Naive thymus-derived CD4-positive, alpha-beta T cell (primary cell): Measurements from ENCODE around the gene RFX8. TPM values are rescaled to one million over a fixed set of nuclear protein-coding genes. Genes with fewer than 3 reads are reported as not detected.

Source experiments
- ATAC-seq: fragments of 150-1000 bp; cut with Tn5 transposase; 2 replicates; pipeline ENCODE4 v1.10.0; 2021; ENCODE audit warnings: mild to moderate bottlenecking, moderate library complexity
- CTCF ChIA-PET: fragments of 350-600 bp; sonication (Branson Sonifier 250); formaldehyde crosslinking; loops from one replicate; lab custom pipeline; 2021; ENCODE audit warnings: antibody characterized with exemption; lab: Charles Lee
- POLR2A ChIA-PET: fragments of 350-600 bp; sonication (Branson Sonifier 250); formaldehyde crosslinking; loops from one replicate; lab custom pipeline; 2021; ENCODE audit warnings: antibody characterized with exemption, inconsistent platforms; lab: Charles Lee
- DNase-seq, 9 donors: peaks; one replicate each; pipeline versions ENCODE4 v3.0.0 to v3.0.0-alpha.2; 2020 to 2022; ENCODE audit warnings: mixed read lengths in 1 of 9
- H3K27ac ChIP-seq: one replicate; pipeline ENCODE4 v1.7.0; 2013; ENCODE audit warnings: mild to moderate bottlenecking, low read depth, low read length, moderate library complexity
- H3K27me3 ChIP-seq, 2 donors: one replicate each; pipeline ENCODE4 v1.7.0; 2013; ENCODE audit warnings: low read length in 2 of 2, mild to moderate bottlenecking in 2 of 2, moderate library complexity in 2 of 2; ENCODE audit not compliant: control insufficient read depth in 2 of 2, insufficient read depth in 2 of 2
- H3K36me3 ChIP-seq, 3 experiments: 1 replicate in 2 of 3; 2 replicates in 1 of 3; pipeline ENCODE4 v1.7.0; 2013; ENCODE audit warnings: low read length in 3 of 3, mild to moderate bottlenecking in 3 of 3, moderate library complexity in 1 of 3; ENCODE audit not compliant: insufficient read depth in 3 of 3, control insufficient read depth in 2 of 3
- H3K4me1 ChIP-seq, 2 donors: one replicate each; pipeline ENCODE4 v1.7.0; 2013; ENCODE audit warnings: low read length in 2 of 2, mild to moderate bottlenecking in 2 of 2, moderate library complexity in 1 of 2; ENCODE audit not compliant: control insufficient read depth in 2 of 2, insufficient read depth in 2 of 2
- H3K4me3 ChIP-seq: 2 replicates; pipeline ENCODE4 v1.7.0; 2013; ENCODE audit warnings: mild to moderate bottlenecking, low read length
- H3K9me3 ChIP-seq, 3 experiments: 1 replicate in 2 of 3; 2 replicates in 1 of 3; pipeline ENCODE4 v1.7.0; 2013; ENCODE audit warnings: low read length in 3 of 3; ENCODE audit not compliant: control insufficient read depth in 2 of 3
- H3K27ac Mint-ChIP-seq, 9 donors: one replicate each; pipeline ENCODE4 v1.8.0; 2020 to 2022; ENCODE audit warnings: mixed read lengths in 9 of 9, mild to moderate bottlenecking in 8 of 9, moderate library complexity in 5 of 9, inconsistent platforms in 2 of 9
- H3K27me3 Mint-ChIP-seq, 5 donors: one replicate each; pipeline ENCODE4 v1.8.0; 2021 to 2022; ENCODE audit warnings: mixed read lengths in 5 of 5, mild to moderate bottlenecking in 1 of 5
- H3K36me3 Mint-ChIP-seq, 5 donors: one replicate each; pipeline ENCODE4 v1.8.0; 2020 to 2022; ENCODE audit warnings: mixed read lengths in 5 of 5, mild to moderate bottlenecking in 3 of 5, inconsistent platforms in 1 of 5
- H3K4me1 Mint-ChIP-seq, 7 donors: one replicate each; pipeline ENCODE4 v1.8.0; 2020 to 2022; ENCODE audit warnings: mixed read lengths in 7 of 7, mild to moderate bottlenecking in 3 of 7, inconsistent platforms in 1 of 7
- H3K4me3 Mint-ChIP-seq, 10 donors: one replicate each; pipeline ENCODE4 v1.8.0; 2020 to 2022; ENCODE audit warnings: mild to moderate bottlenecking in 10 of 10, mixed read lengths in 10 of 10, moderate library complexity in 6 of 10, inconsistent platforms in 2 of 10
- H3K9me3 Mint-ChIP-seq, 11 donors: one replicate each; pipeline ENCODE4 v1.8.0; 2020 to 2022; ENCODE audit warnings: mixed read lengths in 11 of 11, mild to moderate bottlenecking in 4 of 11, inconsistent platforms in 1 of 11, moderate library complexity in 1 of 11
- intact Hi-C, 2 donors: fragments of 100-400 bp; cut with micrococcal nuclease; formaldehyde crosslinking; loops; one replicate each; pipeline ENCODE4 v1.15.1; 2023
- polyA plus RNA-seq, 2 donors: library from polyadenylated mRNA; unstranded; fragments of 300-500 nt; fragmentation: Illumina TruSeq; gene quantifications; one replicate each; pipeline ENCODE4 v1.2.3, GENCODE V29; 2021
- total RNA-seq, 6 experiments: library from RNA in 5 of 6; stranded (reverse) in 5 of 6; gene quantifications; 1 replicate in 5 of 6; 2 replicates in 1 of 6; pipeline ENCODE4 v1.2.3 and lab custom pipeline; 2021 to 2026

The RFX8 gene
- total and polyA plus RNA-seq, 7 experiments from 2014 or later = 0.24 to 2.0 (median 0.88) TPM; not detected in 3

DNA sequence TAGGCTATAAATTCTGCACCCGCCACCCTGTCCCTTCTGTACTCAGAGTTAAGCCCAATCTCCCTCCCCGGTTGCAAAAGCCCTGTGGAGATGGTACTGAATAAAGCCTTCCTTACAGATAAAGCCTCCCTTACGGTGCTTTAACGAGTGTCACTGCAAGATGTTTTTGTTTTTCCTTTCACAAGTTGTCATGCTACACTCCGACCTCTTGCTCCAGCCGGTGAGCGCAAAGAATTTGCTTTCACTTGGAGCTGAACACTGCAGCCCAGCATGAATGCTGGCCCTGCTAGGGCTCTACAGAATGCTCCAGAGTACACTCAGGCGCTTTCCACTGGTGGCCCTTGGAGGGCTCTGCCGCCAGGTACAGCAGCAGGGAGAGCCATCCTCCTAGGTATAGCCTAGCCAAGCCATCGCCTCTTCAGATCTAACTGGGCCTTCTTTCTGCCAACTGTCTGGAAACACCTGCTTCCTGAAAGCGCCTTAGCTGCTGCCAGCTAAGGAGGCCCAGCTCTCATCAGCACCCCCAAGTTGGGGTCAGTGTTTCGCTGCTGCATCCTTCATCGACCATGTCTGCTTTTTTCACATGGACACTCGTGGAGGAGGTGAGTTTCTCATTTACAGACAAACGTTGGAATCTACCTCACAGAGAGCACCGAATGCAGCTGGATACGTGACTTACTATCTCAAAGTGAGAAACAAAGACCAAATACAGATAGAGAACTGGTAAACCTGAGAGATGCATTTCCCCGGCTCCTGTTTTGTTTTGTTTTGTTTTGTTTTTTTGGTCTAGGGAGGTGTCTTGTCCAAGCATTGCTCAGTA is 74.2 kb downstream of the RFX8 start:
- peaks cover 9 to 22% (median 20%) of the 10 kb centered on the region in 5 donors for H3K27me3 Mint-ChIP-seq

DNA sequence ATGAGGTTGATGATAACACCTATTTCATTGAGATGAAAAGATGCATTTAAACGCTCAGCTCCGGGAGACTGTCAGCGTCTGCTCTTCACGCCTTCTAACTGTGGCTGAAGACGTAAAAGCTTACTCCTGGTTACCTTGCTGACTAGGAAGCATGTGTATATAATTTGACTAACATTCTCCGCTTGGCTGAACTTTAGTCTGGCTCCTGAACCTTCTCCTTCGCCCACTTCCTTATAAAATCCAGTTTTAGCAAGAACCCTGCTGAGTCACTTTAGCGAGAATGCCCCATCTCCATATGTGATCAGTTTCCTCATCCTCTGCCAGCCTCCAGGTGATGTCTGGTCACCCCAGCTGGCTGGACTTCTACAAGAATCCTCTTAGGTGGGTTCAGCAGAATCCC is 74.9 kb downstream of the RFX8 start:
- ChIA-PET CTCF (interaction anchor here (1.1 kb wide), 1 partner anchor 11 kb away, joined by 3 read pairs; no protein-coding TSS in a partner anchor), POLR2A (no interaction called here)
- H3K4me1 Mint-ChIP-seq = peaks cover 0 to 7% (median 0%) of the 10 kb centered on the region in 7 donors
- peaks cover 0 to 5% of the 10 kb centered on the region in 2 donors for H3K27me3 ChIP-seq
- no peaks in the 10 kb centered on the region for H3K4me1 ChIP-seq
- H3K36me3 ChIP-seq = no peaks in the 10 kb centered on the region
- H3K27me3 Mint-ChIP-seq = peaks cover 9 to 25% (median 21%) of the 10 kb centered on the region in 5 donors
- H3K9me3 ChIP-seq = no peaks in the 10 kb centered on the region
- intact Hi-C loops = no loop called here
- H3K4me3 ChIP-seq = no peak overlapping the region
- H3K4me3 Mint-ChIP-seq = no peak overlapping the region
- H3K36me3 Mint-ChIP-seq = peaks cover 0 to 8% (median 0%) of the 10 kb centered on the region in 5 donors
- no peak for DNase-seq
- H3K27ac ChIP-seq = no peak overlapping the region
- peak; percentile 29 for ATAC-seq
- no peak overlapping the region for H3K27ac Mint-ChIP-seq
- peaks cover 0 to 4% (median 0%) of the 10 kb centered on the region in 11 donors for H3K9me3 Mint-ChIP-seq

More for the DNA sequence above, 74.2 kb downstream of the RFX8 start:
- Mint-ChIP-seq H3K9me3 (peaks cover 0 to 4% (median 0%) of the 10 kb centered on the region in 11 donors), H3K27ac (no peak overlapping the region), H3K36me3 (peaks cover 0 to 6% (median 0%) of the 10 kb centered on the region in 5 donors), H3K4me3 (no peak overlapping the region), H3K4me1 (peaks cover 0 to 7% (median 0%) of the 10 kb centered on the region in 7 donors)
- POLR2A ChIA-PET = no interaction called here
- Histone ChIP-seq H3K9me3 (no peaks in the 10 kb centered on the region), H3K27me3 (peaks cover 0 to 5% of the 10 kb centered on the region in 2 donors), H3K4me1 (no peaks in the 10 kb centered on the region), H3K4me3 (no peak overlapping the region), H3K36me3 (no peaks in the 10 kb centered on the region), H3K27ac (no peak overlapping the region)
- ATAC-seq = no peak
- CTCF ChIA-PET = interaction anchor here (1.1 kb wide), 1 partner anchor 12 kb away, joined by 3 read pairs; no protein-coding TSS in a partner anchor
- no peak for DNase-seq
- intact Hi-C loops = no loop called here

DNA sequence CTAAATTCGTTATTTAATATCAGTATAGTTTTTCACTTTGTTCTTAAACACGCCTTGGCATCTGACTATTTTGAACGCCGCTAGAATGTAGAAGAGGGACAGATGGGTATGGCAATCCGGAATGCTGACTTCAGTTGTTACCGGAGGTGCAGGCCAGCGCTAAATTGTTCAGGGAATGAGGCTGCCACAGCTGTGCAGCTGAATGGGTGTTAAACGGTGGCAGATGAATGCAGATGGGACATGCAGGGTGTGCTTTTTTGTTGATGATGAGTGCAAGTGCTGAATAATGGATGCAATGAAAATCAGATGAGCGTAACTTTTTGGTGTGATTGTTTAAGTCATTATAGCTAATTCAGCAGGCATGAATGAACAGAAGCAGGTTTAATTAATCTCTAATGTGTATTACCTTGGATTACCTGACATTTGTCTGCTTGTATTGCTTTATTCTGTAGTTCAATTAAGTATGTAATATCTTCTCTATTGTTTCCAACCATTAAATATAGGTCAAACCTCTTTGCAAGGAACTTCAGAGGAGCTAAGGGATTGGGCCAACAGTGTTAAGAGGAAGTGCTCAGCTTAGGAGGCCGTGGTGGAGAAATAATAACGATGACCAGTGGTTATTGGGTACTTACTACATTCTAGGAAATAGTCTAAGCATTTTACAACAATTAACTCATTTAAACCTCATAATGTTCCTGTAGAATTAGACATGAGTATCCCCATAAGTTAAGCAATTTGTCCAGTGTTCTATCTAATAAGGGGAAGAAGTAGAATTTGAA is 75.7 kb downstream of the RFX8 start:
- DNase-seq (no peak), ATAC-seq (peak; percentile 38)
- no peak overlapping the region for H3K27ac Mint-ChIP-seq
- H3K4me1 Mint-ChIP-seq = peaks cover 0 to 7% (median 0%) of the 10 kb centered on the region in 7 donors
- peaks cover 9 to 25% (median 22%) of the 10 kb centered on the region in 5 donors for H3K27me3 Mint-ChIP-seq
- Histone ChIP-seq H3K4me3 (no peak overlapping the region), H3K27ac (no peak overlapping the region), H3K36me3 (no peaks in the 10 kb centered on the region), H3K9me3 (no peaks in the 10 kb centered on the region), H3K4me1 (no peaks in the 10 kb centered on the region), H3K27me3 (peaks cover 0 to 5% of the 10 kb centered on the region in 2 donors)
- POLR2A ChIA-PET = no interaction called here
- no peak overlapping the region for H3K4me3 Mint-ChIP-seq
- intact Hi-C loops = no loop called here
- CTCF ChIA-PET = interaction anchor here (0.9 to 1.1 kb wide), 2 partner anchors 11 to 20 kb away, joined by 3 read pairs; no protein-coding TSS in a partner anchor
- H3K36me3 Mint-ChIP-seq = peaks cover 0 to 8% (median 0%) of the 10 kb centered on the region in 5 donors
- H3K9me3 Mint-ChIP-seq = peaks cover 0 to 4% (median 0%) of the 10 kb centered on the region in 11 donors

DNA sequence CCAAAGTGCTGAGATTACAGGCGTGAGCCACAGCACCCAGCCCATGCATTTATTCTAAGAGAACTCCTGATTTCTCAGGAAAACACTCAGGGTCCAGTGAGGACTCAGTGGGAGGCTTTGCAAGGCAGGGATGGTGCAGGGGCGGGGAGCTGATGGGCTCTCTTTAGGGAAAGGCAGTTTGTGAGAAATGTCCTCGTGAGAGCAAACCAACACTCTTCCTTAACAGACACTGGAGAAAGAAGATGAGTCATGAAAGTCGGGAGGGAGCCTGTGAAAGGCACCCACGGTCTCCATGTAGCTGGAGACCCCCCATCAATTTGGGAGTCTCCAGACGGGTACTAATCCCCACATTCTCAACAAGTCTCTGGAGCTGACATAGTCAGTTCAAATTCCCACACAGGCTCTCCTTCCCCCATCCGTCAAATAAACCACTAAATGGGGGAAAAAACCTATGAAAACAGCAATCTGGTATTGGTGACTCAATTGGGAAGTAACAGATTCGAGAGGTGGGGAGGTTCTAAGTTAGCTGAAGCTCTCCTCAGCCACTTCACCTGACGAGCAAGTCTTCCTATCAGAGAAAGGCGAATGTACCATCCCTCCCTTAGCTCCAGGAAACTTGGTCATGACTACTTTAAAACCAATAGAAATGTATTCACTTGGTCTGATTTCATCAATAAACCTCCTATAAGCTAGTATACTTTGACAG is 76.6 kb downstream of the RFX8 start:
- POLR2A ChIA-PET = no interaction called here
- H3K36me3 Mint-ChIP-seq = peaks cover 0 to 8% (median 0%) of the 10 kb centered on the region in 5 donors
- intact Hi-C loops = no loop called here
- peaks cover 0 to 5% (median 0%) of the 10 kb centered on the region in 7 donors for H3K4me1 Mint-ChIP-seq
- H3K4me3 Mint-ChIP-seq = no peak overlapping the region
- peaks cover 9 to 25% (median 22%) of the 10 kb centered on the region in 5 donors for H3K27me3 Mint-ChIP-seq
- peaks cover 0 to 4% (median 0%) of the 10 kb centered on the region in 11 donors for H3K9me3 Mint-ChIP-seq
- Histone ChIP-seq H3K4me3 (no peak overlapping the region), H3K27me3 (peaks cover 0 to 5% of the 10 kb centered on the region in 2 donors), H3K36me3 (no peaks in the 10 kb centered on the region), H3K9me3 (no peaks in the 10 kb centered on the region), H3K4me1 (no peaks in the 10 kb centered on the region), H3K27ac (no peak overlapping the region)
- ATAC-seq (no peak), DNase-seq (no peak)
- H3K27ac Mint-ChIP-seq = no peak overlapping the region
- CTCF ChIA-PET = interaction anchor here (0.9 kb wide), 1 partner anchor 21 kb away, joined by 3 read pairs; no protein-coding TSS in a partner anchor

DNA sequence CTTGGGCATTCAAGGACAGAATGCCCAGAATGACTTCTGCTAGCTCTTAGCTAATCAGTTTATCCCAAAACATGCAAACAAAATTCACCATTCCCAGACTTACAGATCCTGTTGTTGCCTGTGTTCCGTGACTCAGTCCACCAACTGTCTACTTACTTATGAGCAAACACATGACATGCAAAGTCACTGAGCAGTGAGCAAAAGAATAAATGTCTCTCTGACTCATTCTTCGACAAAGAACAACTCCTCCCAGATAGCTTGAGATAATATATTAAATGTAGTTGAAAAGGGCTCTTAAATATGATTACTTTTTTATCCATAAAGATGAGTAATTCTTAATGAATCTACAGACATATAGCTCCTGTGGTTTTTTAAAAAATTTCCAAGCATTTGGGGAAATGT is 78.6 kb downstream of the RFX8 start:
- Mint-ChIP-seq H3K27ac (no peak overlapping the region), H3K27me3 (peaks cover 19 to 26% (median 24%) of the 10 kb centered on the region in 5 donors), H3K36me3 (peaks cover 0 to 8% (median 0%) of the 10 kb centered on the region in 5 donors), H3K4me1 (peaks cover 0 to 5% (median 0%) of the 10 kb centered on the region in 7 donors), H3K9me3 (peaks cover 0 to 6% (median 0%) of the 10 kb centered on the region in 11 donors), H3K4me3 (no peak overlapping the region)
- ChIA-PET POLR2A (no interaction called here), CTCF (interaction anchor here (2.3 kb wide), 1 partner anchor 9 kb away, joined by 9 read pairs; the partner anchor contains the start of gene CREG2)
- intact Hi-C loops = no loop called here
- no peaks in the 10 kb centered on the region for H3K9me3 ChIP-seq
- peaks cover 0 to 5% of the 10 kb centered on the region in 2 donors for H3K27me3 ChIP-seq
- H3K27ac ChIP-seq = no peak overlapping the region
- no peak for DNase-seq
- H3K4me3 ChIP-seq = no peak overlapping the region
- no peaks in the 10 kb centered on the region for H3K4me1 ChIP-seq
- H3K36me3 ChIP-seq = no peaks in the 10 kb centered on the region
- no peak for ATAC-seq
